ENCODE data around the gene KIF21B.

The KIF21B gene

GRCh38 chr1:201017828-201018163 is 5.7 kb downstream of the KIF21B start:
- no peak for DNase-seq

- DNase-seq = peak; percentile 39
Measured at GRCh38 chr1:201016943-201017827, 6.3 kb downstream of the KIF21B start.

GRCh38 chr1:201016211-201016651 is 7.3 kb downstream of the KIF21B start:
- peak; percentile 59 for DNase-seq

GRCh38 chr1:201015551-201016091 is 7.9 kb downstream of the KIF21B start:
- peak; percentile 18 for DNase-seq

GRCh38 chr1:201014816-201015200 is 8.7 kb downstream of the KIF21B start:
- DNase-seq = no peak

GRCh38 chr1:201013991-201014815 is 9.3 kb downstream of the KIF21B start:
- peak; percentile 61 for DNase-seq

- DNase-seq = no peak
Measured at GRCh38 chr1:201013031-201013485, 10.5 kb downstream of the KIF21B start.

GRCh38 chr1:201011616-201012015 is 11.9 kb downstream of the KIF21B start:
- DNase-seq = peak; percentile 57

GRCh38 chr1:201009962-201010645 is 13.4 kb downstream of the KIF21B start:
- peak; percentile 74 for DNase-seq

GRCh38 chr1:201008666-201009360 is 14.7 kb downstream of the KIF21B start:
- DNase-seq = no peak

GRCh38 chr1:201007481-201007880 is 16.0 kb downstream of the KIF21B start:
- no peak for DNase-seq

- DNase-seq = no peak
Measured at GRCh38 chr1:201006450-201006849, 17.1 kb downstream of the KIF21B start.

GRCh38 chr1:201004732-201005131 is 18.8 kb downstream of the KIF21B start:
- no peak for DNase-seq

- DNase-seq = no peak
Measured at GRCh38 chr1:201004154-201004553, 19.4 kb downstream of the KIF21B start.

- DNase-seq = no peak
Measured at GRCh38 chr1:201002510-201002909, 21.0 kb downstream of the KIF21B start.

GRCh38 chr1:201001962-201002361 is 21.6 kb downstream of the KIF21B start:
- DNase-seq = no peak

GRCh38 chr1:201000391-201000790 is 23.1 kb downstream of the KIF21B start:
- no peak for DNase-seq

- DNase-seq = no peak
Measured at GRCh38 chr1:200999667-201000066, 23.8 kb downstream of the KIF21B start.

GRCh38 chr1:200998323-200998722 is 25.2 kb downstream of the KIF21B start:
- DNase-seq = no peak

- DNase-seq = no peak
Measured at GRCh38 chr1:200992382-200993048, 31.0 kb downstream of the KIF21B start.

- no peak for DNase-seq
Measured at GRCh38 chr1:200991097-200991614, 32.4 kb downstream of the KIF21B start.
